HG03442 (cell line): ENCODE data around the gene ASPHD2.

Source experiments
- ATAC-seq: cut with Tn5 transposase; IDR thresholded peaks from one replicate; pipeline ENCODE4 v1.9.1; 2021; ENCODE audit warnings: mild to moderate bottlenecking, moderate library complexity; ENCODE audit not compliant: unreplicated experiment

The ASPHD2 gene

DNA sequence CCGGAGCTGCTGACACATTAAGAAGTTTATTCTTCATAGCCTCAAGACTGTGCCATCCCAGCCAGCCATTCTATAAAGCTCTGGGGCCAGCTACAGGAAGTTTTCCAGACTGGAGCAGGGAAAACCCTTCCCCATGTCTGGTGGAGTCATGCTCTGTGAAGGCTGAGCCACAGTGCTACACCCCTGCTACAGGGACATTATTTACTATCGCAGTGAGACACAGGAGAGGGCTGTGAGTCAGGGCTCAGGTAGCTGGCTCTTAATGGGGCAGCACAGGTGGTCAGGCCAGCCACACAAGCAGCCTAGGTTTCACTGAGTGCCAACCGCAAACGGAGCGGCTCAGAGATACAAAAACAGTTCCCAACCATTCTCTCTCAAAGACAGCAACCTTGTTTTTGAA lies 42.5 kb downstream of the ASPHD2 start:
- ATAC-seq, result no peak

DNA sequence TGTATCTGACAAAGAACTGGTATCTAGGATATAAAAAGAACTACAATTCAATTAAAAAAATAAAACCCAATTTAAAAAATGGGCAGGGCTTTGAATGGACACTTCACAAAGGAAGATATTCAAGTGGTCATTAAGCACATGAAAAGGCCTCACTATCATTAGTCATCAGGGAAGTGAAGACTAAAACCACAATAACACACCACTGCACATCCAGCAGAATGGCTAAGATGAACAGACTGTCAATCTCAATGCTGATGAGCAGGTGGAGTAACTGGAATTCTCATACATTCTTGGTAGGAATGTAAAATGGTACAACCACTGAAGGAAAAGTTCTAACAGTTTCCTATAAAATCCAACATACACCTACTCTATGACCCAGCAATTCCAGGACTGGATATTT lies 45.6 kb downstream of the ASPHD2 start:
- ATAC-seq, result no peak

DNA sequence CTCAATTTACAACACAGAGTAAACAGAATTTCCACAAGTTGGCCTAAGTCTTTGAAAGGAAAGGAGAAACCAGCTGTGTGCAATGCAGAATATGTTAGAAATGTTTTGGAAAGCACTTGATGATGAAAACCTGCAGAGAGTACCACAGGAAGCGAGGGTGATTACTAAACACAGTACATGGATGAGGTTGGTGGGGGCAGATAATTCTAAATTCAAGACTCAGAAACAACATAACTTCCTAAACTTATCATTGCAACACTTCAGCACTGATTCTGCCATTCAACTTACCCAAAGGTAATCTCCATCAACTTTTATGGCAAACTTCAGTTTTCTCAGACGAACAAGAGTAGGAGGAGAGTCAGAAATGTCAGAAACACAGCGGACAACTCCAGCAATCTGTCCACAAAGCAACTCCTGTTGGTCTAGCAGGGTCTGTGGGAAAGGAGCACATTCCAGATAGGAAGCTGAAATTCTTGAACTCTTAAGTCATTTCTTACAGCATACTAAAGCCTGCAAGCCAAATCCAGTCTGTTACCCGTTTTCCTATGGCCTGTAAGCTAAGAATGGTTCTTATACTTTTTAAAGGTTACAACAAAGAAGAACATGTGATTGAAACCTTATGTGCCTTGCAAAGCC lies 47.8 kb downstream of the ASPHD2 start:
- no peak for ATAC-seq

DNA sequence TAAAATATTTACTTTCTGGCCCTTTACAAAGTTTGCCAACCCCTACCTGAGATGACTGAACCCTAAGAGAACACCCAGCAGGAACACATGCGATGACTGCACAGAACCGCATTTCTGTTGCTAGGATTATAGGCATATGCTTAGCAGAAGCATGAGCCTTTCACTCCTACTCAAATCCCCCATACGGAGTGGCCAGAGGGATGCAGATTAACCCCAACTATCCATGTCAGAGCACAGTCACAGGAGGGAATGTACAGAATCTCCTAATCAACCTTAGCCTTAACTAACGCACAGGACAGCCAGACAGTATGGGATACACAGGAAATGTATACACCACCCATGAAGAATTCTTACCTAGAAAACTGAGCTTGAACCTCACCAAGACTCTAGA lies 48.3 kb downstream of the ASPHD2 start:
- ATAC-seq, result no peak

DNA sequence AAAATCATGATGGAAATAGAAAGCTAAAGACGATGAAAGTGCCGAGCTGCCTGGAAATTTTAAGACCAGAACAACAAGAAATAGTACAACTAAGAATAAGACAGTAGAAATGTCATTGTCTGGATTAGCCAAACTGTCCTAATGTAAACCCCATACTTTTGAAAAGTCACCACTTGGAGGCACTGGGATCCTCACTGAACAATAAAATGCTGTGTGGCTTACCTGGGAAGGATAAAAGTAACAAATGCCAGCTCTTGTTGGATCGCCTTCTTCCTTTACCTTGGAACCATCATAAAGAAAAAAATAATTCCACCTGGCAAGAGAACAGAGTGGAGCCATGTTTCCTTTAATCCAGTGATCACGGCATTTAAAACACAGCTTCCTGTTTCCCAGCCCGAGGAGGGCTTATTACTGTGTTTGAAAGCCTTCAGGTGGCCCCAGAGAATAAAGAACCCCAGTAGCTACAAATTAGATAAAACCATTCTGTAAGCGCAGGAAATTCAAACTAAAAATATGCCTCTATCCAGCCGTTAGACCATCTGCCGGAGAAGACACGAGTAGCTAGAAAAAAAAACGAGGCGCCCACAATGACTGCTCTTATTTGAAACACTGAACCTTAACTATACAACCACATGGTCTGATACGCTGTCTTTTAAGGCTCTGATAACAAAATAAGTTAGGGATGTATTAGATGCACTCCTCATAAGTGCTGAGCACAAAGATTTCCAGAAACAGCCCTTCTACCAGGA lies 50.2 kb downstream of the ASPHD2 start:
- no peak for ATAC-seq

DNA sequence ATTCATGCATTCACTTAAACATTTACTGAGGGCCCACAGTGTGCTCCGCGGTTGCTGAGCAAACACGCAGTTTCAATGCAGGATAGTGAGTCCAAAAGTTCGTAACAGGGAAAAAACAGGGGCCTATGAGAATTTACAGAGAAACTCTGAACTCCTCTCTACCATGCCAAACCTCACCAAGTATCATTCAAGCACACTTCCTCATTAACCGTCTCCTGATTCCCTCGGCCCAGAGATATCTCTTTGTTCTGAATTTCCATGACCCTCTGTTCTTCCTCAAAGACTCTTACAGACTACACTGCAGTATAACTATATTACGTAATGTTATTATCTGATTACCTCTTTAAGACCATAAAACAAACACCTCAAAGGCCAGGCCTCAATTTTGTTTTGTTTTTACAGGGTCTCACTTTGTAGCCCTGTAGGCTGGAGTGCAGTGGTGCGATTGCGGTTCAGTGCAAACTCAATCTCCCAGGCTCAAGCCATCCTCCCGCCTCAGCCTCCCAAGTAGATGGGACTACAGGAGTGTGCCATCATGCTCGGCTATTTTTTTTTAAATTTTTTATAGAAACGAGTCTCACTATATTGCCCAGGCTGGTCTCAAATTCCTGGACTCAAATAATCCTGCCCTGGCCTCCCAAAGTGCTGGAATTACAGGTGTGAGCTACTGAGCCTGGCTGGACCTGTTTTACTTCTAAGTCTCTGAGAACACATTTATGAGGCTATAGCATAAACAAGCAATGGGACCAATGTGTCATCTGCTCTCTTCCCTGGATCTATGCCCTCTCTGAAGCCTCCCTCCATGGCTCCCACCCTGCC lies 50.9 kb downstream of the ASPHD2 start:
- no peak for ATAC-seq

DNA sequence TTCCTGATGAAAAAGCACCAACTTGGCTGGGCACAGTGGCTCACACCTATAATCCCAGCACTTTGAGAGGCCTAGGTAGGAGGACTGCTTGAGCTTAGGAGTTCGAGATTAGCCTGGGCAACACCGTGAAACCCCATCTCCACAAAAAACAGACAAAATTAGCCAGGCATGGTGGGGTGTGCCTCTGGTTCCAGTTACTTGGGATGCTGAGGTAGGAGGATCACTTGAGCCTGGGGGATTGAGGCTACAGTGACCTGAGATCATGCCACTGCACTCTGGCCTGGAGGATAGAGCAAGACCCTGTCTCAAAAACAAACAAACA lies 51.5 kb downstream of the ASPHD2 start:
- no peak for ATAC-seq

DNA sequence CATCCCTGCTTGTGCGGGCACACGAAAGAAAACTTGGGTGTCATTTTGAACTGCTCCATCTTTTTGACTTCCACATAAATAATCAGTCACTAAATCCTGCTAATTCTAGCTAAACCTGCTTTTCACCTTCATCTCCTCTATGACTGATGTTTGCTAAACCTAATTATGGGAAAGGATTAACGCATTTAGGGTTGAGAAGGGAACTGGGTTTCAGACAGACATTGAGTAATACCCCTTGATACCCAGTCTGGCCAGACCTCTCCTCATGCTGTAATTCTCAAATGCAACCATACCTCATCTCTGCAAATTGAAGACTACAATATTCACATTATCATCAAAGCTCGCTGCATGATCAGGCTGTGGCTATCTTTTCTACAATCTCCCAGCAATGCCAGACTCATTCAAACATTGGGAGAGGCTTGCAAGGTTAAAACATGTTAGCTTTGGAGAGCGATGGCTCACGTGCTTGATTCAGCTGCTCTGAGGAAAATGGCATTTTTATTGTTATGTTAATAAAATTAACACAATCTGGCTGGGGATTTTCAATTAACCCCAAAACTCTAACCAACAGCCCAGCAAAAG lies 52.1 kb downstream of the ASPHD2 start:
- no peak for ATAC-seq

DNA sequence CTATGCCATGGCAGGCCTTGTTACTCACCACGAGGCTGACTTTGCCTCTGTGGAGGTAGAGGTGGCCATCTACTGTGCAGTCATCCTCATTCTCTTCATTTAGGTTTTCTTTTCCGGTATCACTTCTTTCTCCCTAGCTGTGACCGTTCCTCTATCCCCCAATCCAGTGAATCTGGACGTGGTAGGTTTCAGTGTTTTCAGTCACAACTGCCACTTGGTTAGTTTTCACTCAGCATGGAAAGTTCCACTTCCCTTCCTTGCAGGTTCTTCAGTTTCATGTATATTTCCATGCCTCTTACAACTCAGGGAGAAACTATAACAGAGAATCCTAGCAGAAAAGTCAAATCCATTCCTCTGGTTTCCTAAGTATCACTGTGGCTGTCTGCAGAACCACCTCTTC lies 52.6 kb downstream of the ASPHD2 start:
- no peak for ATAC-seq

DNA sequence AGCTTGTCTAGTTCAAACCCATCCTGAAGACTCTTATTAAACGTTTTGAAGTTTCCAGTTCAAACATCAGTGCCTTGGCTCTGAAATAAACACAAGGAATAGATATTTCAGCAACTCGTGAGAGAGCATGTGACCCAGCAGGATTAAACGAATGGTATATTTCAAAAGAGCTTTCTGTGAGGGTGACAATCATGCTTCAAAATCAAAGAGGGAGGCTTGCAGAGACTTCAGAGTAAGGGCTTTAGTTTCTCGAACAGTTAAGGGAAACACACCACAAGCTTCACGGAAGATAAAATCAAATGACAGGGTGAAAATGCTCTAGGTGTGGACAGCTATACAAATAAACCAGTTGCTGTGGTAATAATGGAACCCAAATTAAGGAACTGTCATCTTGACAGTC lies 53.1 kb downstream of the ASPHD2 start:
- ATAC-seq, result no peak

DNA sequence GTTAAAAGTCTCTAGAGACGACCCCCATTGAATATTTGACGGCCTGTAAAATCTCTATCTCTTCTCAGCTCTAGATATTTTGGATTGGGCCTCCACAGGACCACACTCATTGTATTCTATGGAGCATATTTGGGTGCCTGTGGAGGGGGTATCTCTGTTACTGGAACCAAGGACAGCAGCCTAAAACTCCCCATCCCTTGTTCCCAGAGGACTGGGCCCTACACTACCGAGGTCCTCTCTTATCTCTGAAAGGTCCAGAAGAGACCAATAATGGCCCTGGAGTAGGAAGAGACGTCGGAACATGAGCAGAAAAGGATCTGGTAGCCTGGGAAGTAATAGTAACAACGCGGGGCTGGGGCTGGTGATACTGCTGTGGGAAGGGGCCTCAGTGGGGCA lies 54.0 kb downstream of the ASPHD2 start:
- ATAC-seq, result no peak

DNA sequence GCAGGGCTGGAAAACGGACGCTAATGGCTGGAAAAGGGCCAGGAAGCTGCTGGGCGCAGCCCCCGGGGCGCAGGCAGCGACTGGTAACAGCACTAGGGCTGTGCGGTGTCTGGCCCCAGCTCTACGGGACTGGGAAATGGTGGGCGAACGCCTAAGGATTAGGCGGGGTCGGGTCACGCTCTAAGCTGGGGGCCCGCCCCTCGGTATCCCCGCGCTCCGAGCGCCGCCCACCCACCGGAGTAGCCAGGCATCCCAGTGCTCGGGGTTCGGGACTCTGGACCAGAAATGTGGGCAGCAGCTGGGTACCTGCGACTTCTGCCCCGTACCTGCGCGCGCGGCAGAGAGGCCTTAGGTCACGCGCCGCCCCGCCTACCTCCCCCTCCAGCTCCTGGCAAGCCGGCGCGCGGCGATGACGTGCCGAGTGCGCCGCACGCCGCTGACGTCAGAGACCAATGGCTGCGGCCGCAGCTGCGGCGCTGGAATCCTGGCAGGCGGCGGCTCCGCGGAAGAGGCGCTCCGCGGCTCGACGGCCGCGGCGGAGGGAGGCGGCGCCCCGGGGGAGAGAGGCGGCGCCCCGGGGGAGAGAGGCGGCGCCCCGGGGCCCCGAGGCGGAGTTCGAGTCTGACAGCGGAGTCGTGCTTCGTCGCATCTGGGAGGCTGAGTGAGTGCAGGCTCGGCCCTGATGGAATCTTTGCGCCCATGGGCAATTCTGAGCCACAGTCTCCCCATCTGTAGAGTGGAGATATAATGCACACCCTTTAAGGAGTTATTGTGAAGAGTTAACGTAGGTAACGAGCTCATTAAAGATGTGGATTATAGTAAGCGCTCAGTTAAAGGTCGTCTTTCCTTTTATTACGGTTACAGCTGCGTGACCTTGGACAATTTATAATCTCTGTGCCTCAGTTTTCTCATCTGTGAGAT lies 54.6 kb downstream of the ASPHD2 start, which contains the start of the genes HPS4 and SRRD:
Gene HPS4, minus strand, starts transcription at position 345 of the 921 bp plus-strand sequence. CDS start 2,021 bp downstream, outside the sequence.
Gene SRRD, plus strand, starts transcription at position 439 of the 921 bp plus-strand sequence. Its CDS starts 14 bp downstream, at position 453.
- peak; percentile 63 for ATAC-seq

DNA sequence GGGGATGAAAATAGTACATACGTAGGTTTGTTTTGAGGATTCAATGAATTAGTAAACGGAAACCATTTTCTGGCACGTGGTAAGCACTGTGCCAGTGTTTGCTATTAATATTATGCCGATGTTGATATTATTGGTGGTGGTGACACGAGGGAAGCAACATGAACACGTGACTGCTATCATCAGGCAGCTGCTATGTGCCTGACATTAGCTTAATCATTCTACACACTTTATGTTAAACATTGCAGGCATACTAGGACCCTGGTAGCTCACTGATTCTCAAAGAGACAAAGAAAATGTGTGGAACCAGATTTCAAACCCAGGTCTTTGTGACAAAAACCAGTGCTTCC lies 55.3 kb downstream of the ASPHD2 start:
- ATAC-seq, result no peak

DNA sequence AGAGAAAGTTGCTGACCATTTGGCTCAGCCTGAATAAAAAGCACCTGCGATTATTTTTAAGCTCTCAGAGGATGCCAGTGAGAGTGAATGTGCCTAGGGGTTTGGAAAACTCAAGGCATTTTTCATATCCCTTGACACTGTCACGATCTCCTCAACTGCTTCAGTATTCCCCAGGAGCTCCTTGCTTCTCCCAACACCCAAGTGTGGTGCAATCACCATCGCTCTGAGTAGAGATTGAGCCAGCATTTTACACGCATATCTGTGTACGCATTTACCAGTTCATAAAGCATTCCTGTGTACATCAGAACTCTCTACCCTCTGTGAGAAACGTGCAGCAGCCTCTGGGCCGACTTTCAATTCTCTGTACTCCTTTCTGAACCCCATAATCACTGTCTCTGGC lies 56.0 kb downstream of the ASPHD2 start:
- no peak for ATAC-seq

DNA sequence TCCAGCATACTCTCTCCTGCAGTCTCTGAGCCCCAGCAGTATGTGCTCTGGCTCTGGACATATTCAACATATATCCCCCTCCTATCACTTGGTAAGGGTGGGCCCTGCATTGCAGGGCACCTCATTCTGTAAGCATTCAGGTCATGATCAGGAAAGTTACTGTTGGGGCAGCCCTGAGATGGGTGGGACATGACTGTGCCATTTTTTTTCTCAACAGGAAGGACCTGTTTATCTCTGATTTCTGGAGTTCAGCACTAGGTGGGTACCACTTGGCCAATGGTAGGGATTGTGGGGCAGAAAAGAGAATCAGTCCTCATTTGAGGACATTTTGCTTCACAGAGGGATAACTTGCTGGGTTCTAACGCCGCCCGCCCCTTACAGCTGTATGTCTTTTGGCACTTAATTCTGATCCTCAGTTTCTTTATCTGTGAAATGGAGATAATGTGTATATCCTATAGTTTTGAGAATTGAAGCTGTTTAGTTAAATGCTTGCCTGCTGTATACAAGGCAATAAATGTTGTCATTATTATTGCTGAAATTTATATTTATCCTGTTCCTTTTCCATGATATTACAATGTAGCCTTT lies 56.8 kb downstream of the ASPHD2 start:
- ATAC-seq, result no peak

DNA sequence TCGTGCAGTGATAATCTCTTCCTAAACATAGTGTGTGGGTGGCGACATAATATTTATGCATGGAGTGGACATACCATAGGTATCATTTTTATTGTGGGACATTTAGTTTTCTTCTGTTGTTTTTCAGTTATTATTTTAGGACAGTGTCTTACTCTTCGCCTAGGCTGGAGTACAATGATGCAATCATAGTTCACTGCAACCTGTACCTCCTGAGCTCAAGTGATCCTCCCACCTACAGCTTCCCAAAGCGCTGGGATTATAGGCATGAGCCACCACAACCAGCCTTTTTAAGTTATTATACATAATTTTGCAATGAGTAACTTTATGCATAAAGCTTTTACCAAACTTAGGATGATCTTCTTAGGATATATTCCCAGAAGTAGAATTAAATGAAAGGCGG lies 57.3 kb downstream of the ASPHD2 start:
- ATAC-seq, result no peak

DNA sequence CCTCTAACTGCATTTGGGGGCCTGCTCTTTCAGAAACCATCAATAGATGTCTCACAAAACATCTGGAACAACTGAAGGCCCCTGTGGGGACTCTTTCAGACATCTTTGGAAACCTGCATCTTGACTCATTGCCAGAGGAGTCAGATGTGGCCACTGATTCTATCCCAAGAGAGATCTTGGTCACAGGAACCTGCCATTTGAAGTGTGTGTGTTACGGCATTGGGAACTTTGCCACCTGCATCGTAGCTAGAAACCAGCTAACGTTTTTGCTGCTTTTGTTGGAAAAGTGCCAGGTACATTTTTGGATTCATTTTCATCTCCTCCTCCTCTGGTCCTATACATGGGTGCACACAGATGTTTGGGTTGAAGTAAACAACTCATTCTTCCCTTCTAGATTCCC lies 58.9 kb downstream of the ASPHD2 start:
- no peak for ATAC-seq

DNA sequence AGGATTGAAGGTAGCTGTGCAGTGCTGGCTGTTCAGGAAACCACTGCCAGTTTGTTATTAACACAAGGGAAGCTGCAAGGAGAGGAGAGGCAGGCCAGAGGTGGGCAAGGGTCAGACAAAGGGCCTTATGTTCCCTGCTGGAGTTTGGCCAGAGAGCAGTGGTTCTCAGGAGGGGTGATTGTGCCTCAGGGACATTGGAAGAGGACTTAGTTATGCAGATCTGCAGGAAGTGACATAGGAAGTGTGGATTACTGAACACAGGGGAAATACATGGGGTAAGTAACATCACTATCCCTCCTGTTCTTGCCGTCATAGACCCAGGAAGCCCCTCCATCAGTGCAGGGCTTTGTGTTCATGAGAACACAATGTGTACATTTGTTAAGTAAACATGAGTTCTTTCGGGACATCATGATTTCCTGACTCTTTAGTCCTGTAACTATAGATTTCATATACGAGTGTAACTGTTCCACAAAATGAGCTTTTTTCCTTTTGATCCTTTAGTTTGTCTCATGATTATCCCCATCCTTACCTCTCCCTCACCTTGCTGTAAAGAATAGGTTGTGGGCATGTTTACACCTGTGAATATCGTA lies 60.5 kb downstream of the ASPHD2 start:
- ATAC-seq, result no peak

DNA sequence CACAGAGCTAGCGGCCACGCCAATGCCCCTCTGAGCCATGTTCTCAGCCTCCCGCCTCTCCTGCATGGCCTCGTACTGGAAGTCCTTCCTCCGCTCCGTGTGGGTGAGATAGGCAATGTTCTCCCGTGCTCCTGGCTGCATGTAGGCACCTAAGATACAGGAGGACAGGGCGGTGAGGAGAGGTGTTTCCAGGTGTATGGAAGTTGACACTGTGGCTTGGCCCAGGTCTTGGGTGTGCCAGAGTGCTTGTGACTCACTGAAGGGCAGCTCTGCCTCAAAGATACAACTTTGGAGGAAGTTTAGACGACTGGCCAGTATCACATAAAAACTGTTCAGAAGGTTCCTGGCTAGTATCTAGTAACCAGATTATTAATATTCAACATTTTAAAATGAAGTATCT lies 63.2 kb downstream of the ASPHD2 start:
- ATAC-seq, result no peak

DNA sequence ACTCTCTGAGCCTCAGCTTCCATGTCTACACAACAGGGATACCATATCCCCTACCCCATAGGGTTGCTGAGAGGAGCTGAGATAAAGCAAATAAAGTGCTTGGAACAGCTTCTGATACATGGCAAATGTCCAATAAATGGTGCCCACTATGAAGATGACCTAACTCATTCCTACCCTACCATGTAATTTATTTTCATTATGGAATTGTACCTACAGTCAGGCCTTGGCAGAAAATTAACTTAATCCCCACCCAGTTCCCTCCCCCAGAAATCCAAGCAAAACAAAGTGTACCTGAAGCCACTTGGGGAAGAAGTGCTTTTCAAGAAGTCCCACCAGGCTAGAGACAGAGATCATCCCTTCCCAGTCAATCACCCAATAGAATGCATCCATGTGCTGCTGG lies 65.4 kb downstream of the ASPHD2 start:
- ATAC-seq, result no peak
